Neutrophil (primary cell): Measurements from ENCODE around the gene NYAP2.

ENCODE experiments used
- H3K27ac ChIP-seq: fragments of 200-600 bp; sonication (generic); 2 replicates; pipeline ENCODE4 v1.5.1; 2016; ENCODE audit warnings: mild to moderate bottlenecking, moderate library complexity
- H3K27me3 ChIP-seq: fragments of 200-600 bp; sonication (generic); 2 replicates; pipeline ENCODE4 v1.6.0; 2016; ENCODE audit warnings: mild to moderate bottlenecking
- H3K36me3 ChIP-seq: fragments of 200-600 bp; sonication (generic); 2 replicates; pipeline ENCODE4 v1.5.1; 2017
- H3K4me1 ChIP-seq, 2 experiments: fragments of 200-600 bp in 1 of 2; sonication (generic) in 1 of 2; 1 replicate in 1 of 2; 2 replicates in 1 of 2; pipeline versions ENCODE4 v1.5.1 to v1.6.1; 2013 to 2016; ENCODE audit warnings: low read depth in 1 of 2, low read length in 1 of 2, mild to moderate bottlenecking in 1 of 2, moderate library complexity in 1 of 2; ENCODE audit not compliant: control insufficient read depth in 1 of 2, insufficient read depth in 1 of 2
- H3K4me3 ChIP-seq, 2 experiments: fragments of 200-600 bp in 1 of 2; sonication (generic) in 1 of 2; 1 replicate in 1 of 2; 2 replicates in 1 of 2; pipeline ENCODE4 v1.5.1; 2013 to 2016; ENCODE audit warnings: low read depth in 1 of 2, low read length in 1 of 2, mild to moderate bottlenecking in 1 of 2, moderate library complexity in 1 of 2
- H3K9me3 ChIP-seq: fragments of 200-600 bp; sonication (generic); 2 replicates; pipeline ENCODE4 v1.5.1; 2016
- CTCF ChIP-seq: fragments of 200-600 bp; sonication (generic); IDR thresholded peaks from 2 replicates; pipeline ENCODE4 v1.5.1; 2016; ENCODE audit warnings: antibody characterized with exemption

NYAP2 gene

GRCh38 chr2:225471482-225471881, 72.0 kb downstream of the NYAP2 start:
- Histone ChIP-seq H3K4me3 (no peak overlapping the region), H3K9me3 (no peaks in the 10 kb centered on the region), H3K27ac (no peak overlapping the region), H3K36me3 (no peaks in the 10 kb centered on the region), H3K4me1 (no peaks in the 10 kb centered on the region), H3K27me3 (no peaks in the 10 kb centered on the region)
- no peak for TF ChIP-seq CTCF

- TF ChIP-seq CTCF: no peak
- H3K4me1 ChIP-seq: no peaks in the 10 kb centered on the region
- no peak overlapping the region for H3K4me3 ChIP-seq
- H3K27ac ChIP-seq: no peak overlapping the region
- no peaks in the 10 kb centered on the region for H3K27me3 ChIP-seq
- H3K36me3 ChIP-seq: no peaks in the 10 kb centered on the region
- no peaks in the 10 kb centered on the region for H3K9me3 ChIP-seq
These were observed 72.7 kb downstream of the NYAP2 start for GRCh38 chr2:225472161-225472560.

GRCh38 chr2:225479386-225479785, 79.9 kb downstream of the NYAP2 start:
- H3K27ac ChIP-seq: no peak overlapping the region
- H3K36me3 ChIP-seq: no peaks in the 10 kb centered on the region
- no peak for TF ChIP-seq CTCF
- H3K27me3 ChIP-seq: no peaks in the 10 kb centered on the region
- no peaks in the 10 kb centered on the region for H3K9me3 ChIP-seq
- no peak overlapping the region for H3K4me3 ChIP-seq
- H3K4me1 ChIP-seq: no peaks in the 10 kb centered on the region

GRCh38 chr2:225484751-225485150, 85.2 kb downstream of the NYAP2 start:
- H3K9me3 ChIP-seq: no peaks in the 10 kb centered on the region
- no peaks in the 10 kb centered on the region for H3K4me1 ChIP-seq
- TF ChIP-seq CTCF: no peak
- H3K27ac ChIP-seq: no peak overlapping the region
- H3K4me3 ChIP-seq: no peak overlapping the region
- H3K36me3 ChIP-seq: no peaks in the 10 kb centered on the region
- H3K27me3 ChIP-seq: no peaks in the 10 kb centered on the region

GRCh38 chr2:225486236-225486635, 86.7 kb downstream of the NYAP2 start:
- Histone ChIP-seq H3K9me3 (no peaks in the 10 kb centered on the region), H3K4me3 (no peak overlapping the region), H3K4me1 (no peaks in the 10 kb centered on the region), H3K36me3 (no peaks in the 10 kb centered on the region), H3K27ac (no peak overlapping the region), H3K27me3 (no peaks in the 10 kb centered on the region)
- no peak for TF ChIP-seq CTCF

- Histone ChIP-seq H3K4me1 (no peaks in the 10 kb centered on the region), H3K27me3 (no peaks in the 10 kb centered on the region), H3K36me3 (no peaks in the 10 kb centered on the region), H3K4me3 (no peak overlapping the region), H3K27ac (no peak overlapping the region), H3K9me3 (no peaks in the 10 kb centered on the region)
- no peak for TF ChIP-seq CTCF
These were observed 88.4 kb downstream of the NYAP2 start for GRCh38 chr2:225487878-225488416.
